ENCODE results near the gene USP54. TPM values are rescaled to one million over a fixed set of nuclear protein-coding genes. Genes with fewer than 3 reads are reported as not detected.

Gene USP54
- total and polyA plus RNA-seq, 2 donors (not counting 1 experiment from before 2014, with no cell fraction given): 7.8 to 9.9 TPM

- peak within 1 kb of the TSS; percentile 66 to 96 (median 84) for H3K4me3 ChIP-seq (replicated peaks in 1 of 4; ENCODE audit: control extremely low read depth in 1 of 4, insufficient read depth in 1 of 4, low read depth in 3 of 4, low read length in 4 of 4)
- DNase-seq (ENCODE audit: low read depth in 2 of 2): peak; percentile 98 to 99
- H3K9ac ChIP-seq (ENCODE audit: insufficient read depth, low read length): peak within 1 kb of the TSS; percentile 93
- H3K9me3 ChIP-seq (ENCODE audit: control insufficient read depth, insufficient read depth, low read depth, low read length): no peaks in the 10 kb centered on the region
- H3K79me2 ChIP-seq (ENCODE audit: control insufficient read depth, insufficient read depth, low read length): peaks cover 43% of the 10 kb centered on the region
- H3K4me1 ChIP-seq (ENCODE audit: control insufficient read depth, extremely low read depth, insufficient read depth, low read length): peaks cover 5% of the 10 kb centered on the region
- H2AFZ ChIP-seq (ENCODE audit: low read length): peak within 1 kb of the TSS; percentile 88
- H3K4me2 ChIP-seq (ENCODE audit: extremely low read depth, insufficient read depth, low read length): peak within 1 kb of the TSS; percentile 84
- H4K20me1 ChIP-seq (ENCODE audit: control insufficient read depth, extremely low read depth, insufficient read depth, low read length): no peaks in the 10 kb centered on the region
- TF ChIP-seq CTCF (conservative IDR thresholded peaks at IDR 0.05 in 1 of 2, IDR thresholded peaks at IDR 0.05 in 1 of 2; ENCODE audit: low read depth in 1 of 2, low read length in 2 of 2) (no peak), EZH2 (IDR thresholded peaks at IDR 0.05; ENCODE audit: low read length, missing control alignments) (no peak)
- H3K27me3 ChIP-seq (ENCODE audit: control insufficient read depth, insufficient read depth, low read length): no peaks in the 10 kb centered on the region
- H3K36me3 ChIP-seq (ENCODE audit: control insufficient read depth, insufficient read depth, low read length): no peaks in the 10 kb centered on the region
- H3K27ac ChIP-seq (ENCODE audit: insufficient read depth, low read length): peak within 1 kb of the TSS; percentile 86
These were observed 95.1 kb downstream of the USP54 start, which contains the start of gene PPP3CB for GRCh38 chr10:73495884-73496674. Gene PPP3CB (minus strand): TSS chr10:73496024. CDS start chr10:73495889, 135 bp downstream.

GRCh38 chr10:73495226-73495883 lies 95.8 kb downstream of the USP54 start:
- peak overlapping the region; percentile 55 for H2AFZ ChIP-seq (ENCODE audit: low read length)
- TF ChIP-seq EZH2 (IDR thresholded peaks at IDR 0.05; ENCODE audit: low read length, missing control alignments): no peak
- no peak for TF ChIP-seq CTCF (conservative IDR thresholded peaks at IDR 0.05 in 1 of 2, IDR thresholded peaks at IDR 0.05 in 1 of 2; ENCODE audit: low read depth in 1 of 2, low read length in 2 of 2)
- H3K9ac ChIP-seq (ENCODE audit: insufficient read depth, low read length): peak overlapping the region; percentile 93
- peak overlapping the region; percentile 62 to 96 (median 84) for H3K4me3 ChIP-seq (replicated peaks in 1 of 4; ENCODE audit: control extremely low read depth in 1 of 4, insufficient read depth in 1 of 4, low read depth in 3 of 4, low read length in 4 of 4)
- DNase-seq (ENCODE audit: low read depth in 2 of 2): peak; percentile 89 to 91
- peak overlapping the region; percentile 84 for H3K4me2 ChIP-seq (ENCODE audit: extremely low read depth, insufficient read depth, low read length)
- H3K27me3 ChIP-seq (ENCODE audit: control insufficient read depth, insufficient read depth, low read length): no peaks in the 10 kb centered on the region
- no peaks in the 10 kb centered on the region for H3K9me3 ChIP-seq (ENCODE audit: control insufficient read depth, insufficient read depth, low read depth, low read length)
- no peaks in the 10 kb centered on the region for H3K36me3 ChIP-seq (ENCODE audit: control insufficient read depth, insufficient read depth, low read length)
- no peaks in the 10 kb centered on the region for H4K20me1 ChIP-seq (ENCODE audit: control insufficient read depth, extremely low read depth, insufficient read depth, low read length)
- H3K27ac ChIP-seq (ENCODE audit: insufficient read depth, low read length): peak overlapping the region; percentile 86
- peaks cover 5% of the 10 kb centered on the region for H3K4me1 ChIP-seq (ENCODE audit: control insufficient read depth, extremely low read depth, insufficient read depth, low read length)
- peaks cover 47% of the 10 kb centered on the region for H3K79me2 ChIP-seq (ENCODE audit: control insufficient read depth, insufficient read depth, low read length)

- Histone ChIP-seq H3K9ac (ENCODE audit: insufficient read depth, low read length) (peak overlapping the region; percentile 93), H3K79me2 (ENCODE audit: control insufficient read depth, insufficient read depth, low read length) (peaks cover 51% of the 10 kb centered on the region), H3K27ac (ENCODE audit: insufficient read depth, low read length) (peak overlapping the region; percentile 86), H3K4me2 (ENCODE audit: extremely low read depth, insufficient read depth, low read length) (peak overlapping the region; percentile 84), H3K36me3 (ENCODE audit: control insufficient read depth, insufficient read depth, low read length) (no peaks in the 10 kb centered on the region), H3K4me1 (ENCODE audit: control insufficient read depth, extremely low read depth, insufficient read depth, low read length) (peaks cover 5% of the 10 kb centered on the region), H3K27me3 (ENCODE audit: control insufficient read depth, insufficient read depth, low read length) (no peaks in the 10 kb centered on the region), H2AFZ (ENCODE audit: low read length) (peak overlapping the region; percentile 55), H3K9me3 (ENCODE audit: control insufficient read depth, insufficient read depth, low read depth, low read length) (no peaks in the 10 kb centered on the region), H4K20me1 (ENCODE audit: control insufficient read depth, extremely low read depth, insufficient read depth, low read length) (no peaks in the 10 kb centered on the region), H3K4me3 (replicated peaks in 1 of 4; ENCODE audit: control extremely low read depth in 1 of 4, insufficient read depth in 1 of 4, low read depth in 3 of 4, low read length in 4 of 4) (peak overlapping the region; percentile 62 to 96 (median 84))
- DNase-seq (ENCODE audit: low read depth in 2 of 2): peak; percentile 18 to 33
- no peak for TF ChIP-seq EZH2 (IDR thresholded peaks at IDR 0.05; ENCODE audit: low read length, missing control alignments)
- TF ChIP-seq CTCF (conservative IDR thresholded peaks at IDR 0.05 in 1 of 2, IDR thresholded peaks at IDR 0.05 in 1 of 2; ENCODE audit: low read depth in 1 of 2, low read length in 2 of 2): no peak
These were observed 96.3 kb downstream of the USP54 start for GRCh38 chr10:73494877-73495225.
